Caco-2 (cell line): ENCODE measurements around the gene TANC2. TPM values are rescaled to one million over a fixed set of nuclear protein-coding genes. Genes with fewer than 3 reads are reported as not detected.
"Not testable (repeated sequence)": the region's sequence is repeated elsewhere in the genome, so short reads cannot be mapped to it uniquely, and the experiment has no call there.

Source experiments
- BruUV-seq: library from RNA; stranded (reverse); fragments of 400-500 nt; replicated peaks from 2 replicates; lab custom pipeline; 2021; lab: Mats Ljungman, UMichigan
- CTCF ChIA-PET: fragments of 300-600 bp; sonication (Branson Sonifier 250); formaldehyde crosslinking; loops from one replicate; lab custom pipeline; 2022; ENCODE audit warnings: antibody characterized with exemption; lab: Charles Lee
- POLR2A ChIA-PET: fragments of 300-600 bp; sonication (Branson Sonifier 250); formaldehyde crosslinking; loops from one replicate; lab custom pipeline; 2022; ENCODE audit warnings: antibody characterized with exemption; lab: Charles Lee
- DNase-seq, 2 experiments: peaks; one replicate each; pipeline versions ENCODE4 v3.0.0 to v3.0.0-alpha.2; 2020 to 2022
- H3K27me3 ChIP-seq: replicated peaks from 2 replicates; pipeline ENCODE4 v1.6.0; 2011; ENCODE audit warnings: low read length; ENCODE audit not compliant: control insufficient read depth, insufficient read depth
- H3K36me3 ChIP-seq: 2 replicates; pipeline ENCODE4 v1.5.1; 2011; ENCODE audit warnings: low read length; ENCODE audit not compliant: control insufficient read depth, insufficient read depth
- H3K4me1 ChIP-seq: fragments of 250-450 bp; sonication (Bioruptor Pico); 2 replicates; pipeline ENCODE4 v1.5.1; 2020; ENCODE audit warnings: mild to moderate bottlenecking
- H3K4me3 ChIP-seq: 2 replicates; pipeline ENCODE4 v1.5.1; 2011; ENCODE audit warnings: low read depth, mild to moderate bottlenecking, control low read depth, low read length
- H3K9me3 ChIP-seq: fragments of 250-450 bp; sonication (Bioruptor Pico); 2 replicates; pipeline ENCODE4 v1.5.1; 2020; ENCODE audit warnings: mild to moderate bottlenecking, moderate library complexity
- H3K27ac Mint-ChIP-seq: one replicate; pipeline ENCODE4 v1.8.0; 2022; ENCODE audit warnings: mixed read lengths; ENCODE audit not compliant: unreplicated experiment
- H3K27me3 Mint-ChIP-seq: one replicate; pipeline ENCODE4 v1.8.0; 2022; ENCODE audit warnings: mixed read lengths; ENCODE audit not compliant: insufficient read depth, unreplicated experiment
- H3K36me3 Mint-ChIP-seq: one replicate; pipeline ENCODE4 v1.8.0; 2022; ENCODE audit warnings: mild to moderate bottlenecking, mixed read lengths; ENCODE audit not compliant: insufficient read depth, unreplicated experiment
- H3K4me1 Mint-ChIP-seq: one replicate; pipeline ENCODE4 v1.8.0; 2022; ENCODE audit warnings: low read depth, mixed read lengths; ENCODE audit not compliant: unreplicated experiment
- H3K4me3 Mint-ChIP-seq: one replicate; pipeline ENCODE4 v1.8.0; 2022; ENCODE audit warnings: mild to moderate bottlenecking, moderate library complexity, mixed read lengths; ENCODE audit not compliant: unreplicated experiment
- H3K9me3 Mint-ChIP-seq: one replicate; pipeline ENCODE4 v1.8.0; 2022; ENCODE audit warnings: mixed read lengths; ENCODE audit not compliant: unreplicated experiment
- intact Hi-C: fragments of 100-400 bp; cut with micrococcal nuclease; formaldehyde crosslinking; loops from one replicate; pipeline ENCODE4 v1.10.0; 2022; ENCODE audit not compliant: unreplicated experiment
- total RNA-seq: library from RNA; stranded (reverse); gene quantifications from 2 replicates; pipeline ENCODE4 v1.2.3, GENCODE V29; 2022
- TF ChIP-seq, protein P1 (sequence below), 2 experiments: fragments of 200-600 bp in 1 of 2; IDR thresholded peaks; 1 replicate in 1 of 2; 2 replicates in 1 of 2; pipeline versions ENCODE4 v1.5.1 to v1.8.0; 2011 to 2022; ENCODE audit warnings: antibody characterized with exemption in 1 of 2, control low read depth in 1 of 2, inconsistent platforms in 1 of 2, low read depth in 1 of 2, low read length in 1 of 2, mild to moderate bottlenecking in 1 of 2, moderate library complexity in 1 of 2; ENCODE audit not compliant: insufficient read depth in 1 of 2, severe bottlenecking in 1 of 2, unreplicated experiment in 1 of 2

TANC2 gene
- total RNA-seq, 1 experiment from 2014 or later = 1.9 TPM

DNA sequence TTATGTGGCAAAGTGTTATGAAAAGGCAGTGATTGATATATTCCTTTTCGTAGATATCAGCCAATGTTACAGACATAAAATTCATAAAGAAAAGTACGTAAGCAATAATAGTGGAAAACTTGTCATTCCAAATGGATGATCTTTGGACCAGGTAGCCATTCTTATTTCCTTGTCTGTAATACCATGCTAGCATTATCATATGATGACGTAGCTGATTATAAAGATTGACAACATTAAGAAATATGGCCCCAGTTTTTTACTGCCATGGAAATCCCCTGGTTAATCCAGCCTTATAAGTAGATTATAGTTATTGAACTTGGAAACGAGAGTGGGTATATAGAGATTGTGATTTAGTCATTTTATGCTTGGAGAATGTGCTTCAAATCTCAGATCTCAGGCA, 8.8 kb downstream of the TANC2 start:
- Mint-ChIP-seq H3K4me1 (no peaks in the 10 kb centered on the region), H3K36me3 (no peaks in the 10 kb centered on the region), H3K27me3 (peaks cover 7% of the 10 kb centered on the region), H3K27ac (no peak overlapping the region), H3K4me3 (no peak overlapping the region), H3K9me3 (no peaks in the 10 kb centered on the region)
- no peaks in the 10 kb centered on the region for H3K4me1 ChIP-seq
- ChIA-PET CTCF (no interaction called here), POLR2A (no interaction called here)
- intact Hi-C loops = no loop called here
- H3K27me3 ChIP-seq = no peaks in the 10 kb centered on the region
- no peak overlapping the region for H3K4me3 ChIP-seq
- BruUV-seq = no TSS peak
- TF ChIP-seq, protein P1, sequence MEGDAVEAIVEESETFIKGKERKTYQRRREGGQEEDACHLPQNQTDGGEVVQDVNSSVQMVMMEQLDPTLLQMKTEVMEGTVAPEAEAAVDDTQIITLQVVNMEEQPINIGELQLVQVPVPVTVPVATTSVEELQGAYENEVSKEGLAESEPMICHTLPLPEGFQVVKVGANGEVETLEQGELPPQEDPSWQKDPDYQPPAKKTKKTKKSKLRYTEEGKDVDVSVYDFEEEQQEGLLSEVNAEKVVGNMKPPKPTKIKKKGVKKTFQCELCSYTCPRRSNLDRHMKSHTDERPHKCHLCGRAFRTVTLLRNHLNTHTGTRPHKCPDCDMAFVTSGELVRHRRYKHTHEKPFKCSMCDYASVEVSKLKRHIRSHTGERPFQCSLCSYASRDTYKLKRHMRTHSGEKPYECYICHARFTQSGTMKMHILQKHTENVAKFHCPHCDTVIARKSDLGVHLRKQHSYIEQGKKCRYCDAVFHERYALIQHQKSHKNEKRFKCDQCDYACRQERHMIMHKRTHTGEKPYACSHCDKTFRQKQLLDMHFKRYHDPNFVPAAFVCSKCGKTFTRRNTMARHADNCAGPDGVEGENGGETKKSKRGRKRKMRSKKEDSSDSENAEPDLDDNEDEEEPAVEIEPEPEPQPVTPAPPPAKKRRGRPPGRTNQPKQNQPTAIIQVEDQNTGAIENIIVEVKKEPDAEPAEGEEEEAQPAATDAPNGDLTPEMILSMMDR (IDR thresholded peaks at IDR 0.05; ENCODE audit: insufficient read depth in 1 of 2, low read depth in 1 of 2, low read length in 1 of 2, severe bottlenecking in 1 of 2, unreplicated experiment in 1 of 2) = no peak
- no peak for DNase-seq
- no peaks in the 10 kb centered on the region for H3K36me3 ChIP-seq
- H3K9me3 ChIP-seq = no peaks in the 10 kb centered on the region

- BruUV-seq = no TSS peak
- no peaks in the 10 kb centered on the region for H3K36me3 ChIP-seq
- no peaks in the 10 kb centered on the region for H3K9me3 ChIP-seq
- TF ChIP-seq, protein P1 (IDR thresholded peaks at IDR 0.05; ENCODE audit: insufficient read depth in 1 of 2, low read depth in 1 of 2, low read length in 1 of 2, severe bottlenecking in 1 of 2, unreplicated experiment in 1 of 2) = no peak
- H3K4me1 Mint-ChIP-seq = no peaks in the 10 kb centered on the region
- POLR2A ChIA-PET = no interaction called here
- no peaks in the 10 kb centered on the region for H3K27me3 ChIP-seq
- DNase-seq = no peak
- no peak overlapping the region for H3K27ac Mint-ChIP-seq
- intact Hi-C loops = no loop called here
- H3K9me3 Mint-ChIP-seq = no peaks in the 10 kb centered on the region
- no peaks in the 10 kb centered on the region for H3K4me1 ChIP-seq
- H3K4me3 Mint-ChIP-seq = no peak overlapping the region
- peaks cover 10% of the 10 kb centered on the region for H3K27me3 Mint-ChIP-seq
- no peak overlapping the region for H3K4me3 ChIP-seq
- CTCF ChIA-PET = no interaction called here
- no peaks in the 10 kb centered on the region for H3K36me3 Mint-ChIP-seq
These were observed 9.2 kb downstream of the TANC2 start for GRCh38 chr17:62975206-62975605.

GRCh38 chr17:62976643-62977231, 10.7 kb downstream of the TANC2 start:
- H3K36me3 ChIP-seq, BruUV-seq, H3K4me1 Mint-ChIP-seq, H3K9me3 Mint-ChIP-seq, H3K27me3 Mint-ChIP-seq, DNase-seq, H3K36me3 Mint-ChIP-seq, intact Hi-C loops, H3K4me1 ChIP-seq, H3K9me3 ChIP-seq, CTCF ChIA-PET, H3K4me3 ChIP-seq, H3K27ac Mint-ChIP-seq, POLR2A ChIA-PET, H3K4me3 Mint-ChIP-seq, H3K27me3 ChIP-seq: not testable (repeated sequence)
